Neural cell (in vitro differentiated cells): ENCODE measurements around the gene FJX1.

Experiments used
- RAD21 ChIP-seq: fragments of 450-650 bp; conservative IDR thresholded peaks from 2 replicates; pipeline ENCODE4 v1.6.1; 2014; ENCODE audit warnings: antibody characterized with exemption, mild to moderate bottlenecking, moderate library complexity
- TF ChIP-seq, protein P1 (sequence below): IDR thresholded peaks from 2 replicates; pipeline ENCODE4 v1.6.1; 2012; ENCODE audit warnings: borderline replicate concordance

DNA sequence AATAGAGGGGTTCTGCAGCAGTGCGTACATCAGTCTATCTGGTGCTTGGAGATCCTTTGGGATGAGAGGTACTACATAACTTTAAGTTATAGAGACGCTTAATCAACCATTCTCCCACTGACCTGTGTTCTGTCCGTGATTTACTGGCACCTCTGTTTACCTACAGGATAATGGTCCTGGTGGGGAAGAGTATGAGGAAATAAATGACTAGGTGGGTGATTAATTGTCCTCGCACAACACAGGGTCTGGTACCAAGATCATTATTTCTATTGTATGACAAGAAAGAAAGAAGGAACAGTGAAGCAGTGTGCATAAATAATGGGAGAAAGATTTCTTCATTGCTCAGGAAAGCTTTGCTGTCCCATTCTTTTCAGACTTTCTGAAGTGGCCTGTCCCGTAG is 32.8 kb upstream of the FJX1 start:
- TF ChIP-seq RAD21 = no peak
- TF ChIP-seq, protein P1, sequence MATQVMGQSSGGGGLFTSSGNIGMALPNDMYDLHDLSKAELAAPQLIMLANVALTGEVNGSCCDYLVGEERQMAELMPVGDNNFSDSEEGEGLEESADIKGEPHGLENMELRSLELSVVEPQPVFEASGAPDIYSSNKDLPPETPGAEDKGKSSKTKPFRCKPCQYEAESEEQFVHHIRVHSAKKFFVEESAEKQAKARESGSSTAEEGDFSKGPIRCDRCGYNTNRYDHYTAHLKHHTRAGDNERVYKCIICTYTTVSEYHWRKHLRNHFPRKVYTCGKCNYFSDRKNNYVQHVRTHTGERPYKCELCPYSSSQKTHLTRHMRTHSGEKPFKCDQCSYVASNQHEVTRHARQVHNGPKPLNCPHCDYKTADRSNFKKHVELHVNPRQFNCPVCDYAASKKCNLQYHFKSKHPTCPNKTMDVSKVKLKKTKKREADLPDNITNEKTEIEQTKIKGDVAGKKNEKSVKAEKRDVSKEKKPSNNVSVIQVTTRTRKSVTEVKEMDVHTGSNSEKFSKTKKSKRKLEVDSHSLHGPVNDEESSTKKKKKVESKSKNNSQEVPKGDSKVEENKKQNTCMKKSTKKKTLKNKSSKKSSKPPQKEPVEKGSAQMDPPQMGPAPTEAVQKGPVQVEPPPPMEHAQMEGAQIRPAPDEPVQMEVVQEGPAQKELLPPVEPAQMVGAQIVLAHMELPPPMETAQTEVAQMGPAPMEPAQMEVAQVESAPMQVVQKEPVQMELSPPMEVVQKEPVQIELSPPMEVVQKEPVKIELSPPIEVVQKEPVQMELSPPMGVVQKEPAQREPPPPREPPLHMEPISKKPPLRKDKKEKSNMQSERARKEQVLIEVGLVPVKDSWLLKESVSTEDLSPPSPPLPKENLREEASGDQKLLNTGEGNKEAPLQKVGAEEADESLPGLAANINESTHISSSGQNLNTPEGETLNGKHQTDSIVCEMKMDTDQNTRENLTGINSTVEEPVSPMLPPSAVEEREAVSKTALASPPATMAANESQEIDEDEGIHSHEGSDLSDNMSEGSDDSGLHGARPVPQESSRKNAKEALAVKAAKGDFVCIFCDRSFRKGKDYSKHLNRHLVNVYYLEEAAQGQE = no peak
